ENCODE data around the gene MS4A15. TPM values are rescaled to one million over a fixed set of nuclear protein-coding genes. Genes with fewer than 3 reads are reported as not detected.

MS4A15 gene
- total RNA-seq, 4 donors from 2014 or later: not detected

DNA sequence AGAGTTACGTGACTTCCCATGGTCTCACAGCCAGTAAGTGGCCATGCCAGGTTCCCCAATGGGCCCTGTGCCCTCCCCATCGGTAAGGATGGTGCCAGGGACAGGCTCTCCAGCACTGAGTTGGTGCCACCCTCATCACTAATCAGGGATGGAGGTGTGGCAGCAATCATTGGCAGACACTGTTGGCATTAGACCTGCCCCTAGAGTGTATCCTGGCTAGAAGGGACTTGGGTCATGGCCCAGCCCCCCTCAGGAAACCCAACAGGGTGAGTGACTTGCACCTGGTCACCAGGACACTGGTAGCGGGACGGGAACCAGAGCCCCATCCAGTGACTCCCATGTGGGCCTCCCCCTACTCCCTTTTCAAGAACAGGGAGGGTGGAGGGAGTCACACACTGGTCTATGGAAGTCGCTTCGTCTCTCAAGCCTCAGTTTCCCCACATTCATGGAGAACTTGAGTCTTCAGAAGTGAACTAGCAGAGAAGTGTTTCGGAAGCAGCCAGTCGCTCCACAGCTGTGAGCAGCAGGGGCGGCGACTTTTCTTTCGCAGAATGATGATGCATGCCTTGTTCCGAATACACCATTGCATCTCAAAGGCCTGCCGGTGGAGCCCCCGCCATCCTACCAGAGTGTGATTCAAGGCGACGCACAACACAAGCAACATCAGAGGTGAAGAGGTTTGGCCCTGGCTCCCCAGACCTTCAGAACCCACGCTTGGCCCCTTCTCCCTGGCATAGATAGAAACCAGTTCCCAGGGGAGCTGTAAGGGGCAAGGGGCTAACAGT, 41.4 kb downstream of the MS4A15 start:
- Histone ChIP-seq H3K36me3 (no peaks in the 10 kb centered on the region), H3K9me3 (peaks cover 0 to 4% (median 0%) of the 10 kb centered on the region in 4 donors), H3K4me3 (no peak overlapping the region), H3K27me3 (no peaks in the 10 kb centered on the region), H3K27ac (no peak overlapping the region), H3K4me1 (no peaks in the 10 kb centered on the region)
- TF ChIP-seq, protein P1, sequence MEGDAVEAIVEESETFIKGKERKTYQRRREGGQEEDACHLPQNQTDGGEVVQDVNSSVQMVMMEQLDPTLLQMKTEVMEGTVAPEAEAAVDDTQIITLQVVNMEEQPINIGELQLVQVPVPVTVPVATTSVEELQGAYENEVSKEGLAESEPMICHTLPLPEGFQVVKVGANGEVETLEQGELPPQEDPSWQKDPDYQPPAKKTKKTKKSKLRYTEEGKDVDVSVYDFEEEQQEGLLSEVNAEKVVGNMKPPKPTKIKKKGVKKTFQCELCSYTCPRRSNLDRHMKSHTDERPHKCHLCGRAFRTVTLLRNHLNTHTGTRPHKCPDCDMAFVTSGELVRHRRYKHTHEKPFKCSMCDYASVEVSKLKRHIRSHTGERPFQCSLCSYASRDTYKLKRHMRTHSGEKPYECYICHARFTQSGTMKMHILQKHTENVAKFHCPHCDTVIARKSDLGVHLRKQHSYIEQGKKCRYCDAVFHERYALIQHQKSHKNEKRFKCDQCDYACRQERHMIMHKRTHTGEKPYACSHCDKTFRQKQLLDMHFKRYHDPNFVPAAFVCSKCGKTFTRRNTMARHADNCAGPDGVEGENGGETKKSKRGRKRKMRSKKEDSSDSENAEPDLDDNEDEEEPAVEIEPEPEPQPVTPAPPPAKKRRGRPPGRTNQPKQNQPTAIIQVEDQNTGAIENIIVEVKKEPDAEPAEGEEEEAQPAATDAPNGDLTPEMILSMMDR (IDR thresholded peaks at IDR 0.05): no peak
- TF ChIP-seq EP300 (IDR thresholded peaks at IDR 0.05): no peak
- TF ChIP-seq POLR2A (IDR thresholded peaks at IDR 0.05): no peak
- DNase-seq (ENCODE audit: low spot score in 2 of 2): no peak
- 86 to 89% methylated on average over 15 to 16 of the region's 17 CpGs for WGBS, 2 donors

DNA sequence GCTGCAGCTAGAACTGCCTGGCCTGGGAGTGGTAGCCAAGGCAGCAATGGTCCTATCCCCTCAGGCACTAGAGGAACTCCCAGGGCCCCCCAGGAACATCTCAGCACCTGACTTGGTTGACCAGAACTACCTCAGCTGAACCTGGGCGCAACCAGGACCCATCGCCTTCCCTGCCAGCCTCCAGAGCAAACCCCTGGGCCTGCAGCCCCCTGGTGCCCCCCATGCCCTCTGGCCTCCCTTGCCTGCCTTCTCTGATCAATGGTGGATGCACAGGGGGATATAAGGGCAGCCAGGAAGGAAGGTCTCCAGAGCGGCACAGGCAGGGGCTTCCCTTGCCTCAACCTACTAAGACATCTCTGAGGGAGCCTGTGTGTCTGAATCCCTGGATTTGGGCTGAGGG, 42.0 kb downstream of the MS4A15 start:
- H3K4me1 ChIP-seq: no peaks in the 10 kb centered on the region
- TF ChIP-seq EP300 (IDR thresholded peaks at IDR 0.05) (no peak), POLR2A (IDR thresholded peaks at IDR 0.05) (no peak)
- TF ChIP-seq, protein P1 (IDR thresholded peaks at IDR 0.05): no peak
- no peaks in the 10 kb centered on the region for H3K27me3 ChIP-seq
- 78 to 92% methylated on average over 1 to 3 of the region's 3 CpGs for WGBS, 2 donors
- peaks cover 0 to 4% (median 0%) of the 10 kb centered on the region in 4 donors for H3K9me3 ChIP-seq
- H3K4me3 ChIP-seq: no peak overlapping the region
- DNase-seq (ENCODE audit: low spot score in 2 of 2): no peak
- no peak overlapping the region for H3K27ac ChIP-seq
- no peaks in the 10 kb centered on the region for H3K36me3 ChIP-seq

DNA sequence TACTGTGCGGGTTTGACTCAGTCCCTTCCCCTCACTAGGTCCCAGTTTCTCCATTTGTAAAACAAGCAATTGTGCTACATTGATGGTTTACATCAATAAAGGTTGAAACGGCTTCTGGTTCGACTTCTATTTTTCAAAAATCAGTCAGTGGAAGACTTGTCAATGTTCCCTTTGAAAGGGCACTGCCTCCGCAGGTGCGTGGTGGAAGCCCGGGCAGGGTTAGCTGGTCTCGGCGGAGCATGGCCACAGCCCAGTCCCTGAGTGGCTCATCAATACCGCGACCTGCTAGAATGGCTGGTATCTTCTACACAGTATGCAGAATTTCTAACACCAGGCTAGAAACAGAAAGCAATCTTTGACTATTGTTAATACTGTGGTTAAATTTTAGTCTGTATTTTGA, 44.5 kb downstream of the MS4A15 start:
- H3K4me3 ChIP-seq: no peak overlapping the region
- no peaks in the 10 kb centered on the region for H3K27me3 ChIP-seq
- H3K36me3 ChIP-seq: no peaks in the 10 kb centered on the region
- H3K27ac ChIP-seq: no peak overlapping the region
- TF ChIP-seq, protein P1 (IDR thresholded peaks at IDR 0.05): no peak
- WGBS, 2 donors: 91 to 92% methylated on average over 10 of the region's 10 CpGs
- peaks cover 0 to 4% (median 0%) of the 10 kb centered on the region in 4 donors for H3K9me3 ChIP-seq
- H3K4me1 ChIP-seq: no peaks in the 10 kb centered on the region
- DNase-seq (ENCODE audit: low spot score in 2 of 2): no peak

DNA sequence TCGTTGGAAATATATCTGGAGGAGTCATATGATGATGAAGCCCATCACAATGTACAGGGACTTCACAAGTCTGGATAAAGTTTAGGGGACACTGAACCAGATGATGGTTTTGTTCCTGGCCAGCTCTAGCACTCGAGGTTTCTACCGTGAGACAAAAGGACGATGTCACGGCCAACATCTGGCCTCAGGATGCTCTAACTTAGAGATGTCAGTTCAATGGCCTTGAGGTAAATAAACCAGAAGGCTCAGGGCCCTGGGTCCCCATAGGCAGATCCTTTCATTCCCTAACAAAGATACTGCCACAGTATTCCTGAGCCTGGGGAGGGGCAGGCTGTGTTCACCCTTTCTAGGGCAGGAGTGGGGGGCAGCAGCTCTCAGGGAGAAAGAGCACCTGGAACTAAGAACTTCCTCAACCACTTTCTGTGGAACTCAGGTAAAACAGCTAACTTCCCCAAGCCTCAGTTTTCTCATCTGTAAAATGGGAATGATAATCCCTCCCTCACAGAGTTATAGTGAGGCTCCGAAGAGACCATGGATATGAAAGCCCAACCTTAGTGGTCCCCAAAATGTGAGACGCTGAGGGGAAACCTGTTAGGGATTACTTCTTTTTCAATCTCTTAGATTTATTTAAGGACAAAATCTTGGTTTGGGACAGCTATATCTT, 46.7 kb downstream of the MS4A15 start:
- WGBS, 2 donors: 77 to 82% methylated on average over 7 of the region's 7 CpGs
- Histone ChIP-seq H3K4me3 (no peak overlapping the region), H3K4me1 (no peaks in the 10 kb centered on the region), H3K36me3 (no peaks in the 10 kb centered on the region), H3K9me3 (no peaks in the 10 kb centered on the region), H3K27ac (no peak overlapping the region), H3K27me3 (no peaks in the 10 kb centered on the region)
- DNase-seq (ENCODE audit: low spot score in 2 of 2): no peak
- TF ChIP-seq, protein P1 (IDR thresholded peaks at IDR 0.05): no peak
- no peak for TF ChIP-seq EP300 (IDR thresholded peaks at IDR 0.05)
- TF ChIP-seq POLR2A (IDR thresholded peaks at IDR 0.05): no peak

DNA sequence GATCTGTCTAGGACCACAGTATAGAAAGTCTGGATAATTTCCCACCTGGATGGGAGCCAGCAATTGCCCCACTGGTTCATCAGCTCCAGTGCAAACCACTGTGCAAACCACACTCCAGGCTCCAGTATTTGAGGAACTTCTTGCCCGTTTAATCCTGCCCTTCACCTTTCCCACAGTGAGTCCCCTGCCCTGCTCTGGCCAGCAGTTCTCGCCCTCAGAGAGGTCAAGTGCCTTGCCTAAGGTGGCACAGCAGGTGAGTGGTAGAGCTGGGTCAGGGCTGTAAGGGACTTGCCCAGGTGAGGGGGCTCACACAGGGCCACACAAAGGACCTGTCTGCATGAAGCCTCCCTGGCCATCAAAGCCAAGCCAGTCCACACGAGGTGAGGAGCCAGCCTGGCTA, 52.6 kb downstream of the MS4A15 start:
- H3K27ac ChIP-seq: no peak overlapping the region
- WGBS, 2 donors: 74% methylated on average over 3 of the region's 3 CpGs
- H3K4me3 ChIP-seq: no peak overlapping the region
- no peaks in the 10 kb centered on the region for H3K36me3 ChIP-seq
- no peaks in the 10 kb centered on the region for H3K4me1 ChIP-seq
- no peak for DNase-seq (ENCODE audit: low spot score in 2 of 2)
- TF ChIP-seq POLR2A (IDR thresholded peaks at IDR 0.05) (no peak), EP300 (IDR thresholded peaks at IDR 0.05) (no peak)
- TF ChIP-seq, protein P1 (IDR thresholded peaks at IDR 0.05): no peak
- H3K27me3 ChIP-seq: no peaks in the 10 kb centered on the region
- H3K9me3 ChIP-seq: no peaks in the 10 kb centered on the region
